Measurements from ENCODE around the gene OTOG.

OTOG gene

GRCh38 chr11:17561526-17561925 lies 14.5 kb downstream of the OTOG start:
- DNase-seq (ENCODE audit: low read depth), result no peak

GRCh38 chr11:17563231-17563646 lies 16.2 kb downstream of the OTOG start:
- DNase-seq (ENCODE audit: low read depth), result no peak

GRCh38 chr11:17563961-17564686 lies 17.1 kb downstream of the OTOG start:
- no peak for DNase-seq (ENCODE audit: low read depth)

GRCh38 chr11:17564687-17565042 lies 17.6 kb downstream of the OTOG start:
- no peak for DNase-seq (ENCODE audit: low read depth)

GRCh38 chr11:17568944-17569343 lies 21.9 kb downstream of the OTOG start:
- DNase-seq (ENCODE audit: low read depth), result no peak

- no peak for DNase-seq (ENCODE audit: low read depth)
Measured at GRCh38 chr11:17570034-17570433, 23.0 kb downstream of the OTOG start.

- no peak for DNase-seq (ENCODE audit: low read depth)
Measured at GRCh38 chr11:17571431-17572358, 24.6 kb downstream of the OTOG start.

- no peak for DNase-seq (ENCODE audit: low read depth)
Measured at GRCh38 chr11:17572359-17572690, 25.3 kb downstream of the OTOG start.

- no peak for DNase-seq (ENCODE audit: low read depth)
Measured at GRCh38 chr11:17572791-17573460, 25.9 kb downstream of the OTOG start.

- no peak for DNase-seq (ENCODE audit: low read depth)
Measured at GRCh38 chr11:17573526-17573925, 26.5 kb downstream of the OTOG start.

GRCh38 chr11:17574141-17575091 lies 27.4 kb downstream of the OTOG start:
- no peak for DNase-seq (ENCODE audit: low read depth)

- DNase-seq (ENCODE audit: low read depth), result no peak
Measured at GRCh38 chr11:17575431-17576425, 28.7 kb downstream of the OTOG start.

GRCh38 chr11:17578296-17578695 lies 31.2 kb downstream of the OTOG start:
- no peak for DNase-seq (ENCODE audit: low read depth)

GRCh38 chr11:17578958-17579357 lies 31.9 kb downstream of the OTOG start:
- DNase-seq (ENCODE audit: low read depth), result no peak

GRCh38 chr11:17579451-17579850 lies 32.4 kb downstream of the OTOG start:
- no peak for DNase-seq (ENCODE audit: low read depth)

GRCh38 chr11:17580271-17580670 lies 33.2 kb downstream of the OTOG start:
- no peak for DNase-seq (ENCODE audit: low read depth)

- no peak for DNase-seq (ENCODE audit: low read depth)
Measured at GRCh38 chr11:17581036-17581731, 34.1 kb downstream of the OTOG start.

GRCh38 chr11:17581732-17582053 lies 34.6 kb downstream of the OTOG start:
- no peak for DNase-seq (ENCODE audit: low read depth)

GRCh38 chr11:17585911-17586695 lies 39.0 kb downstream of the OTOG start:
- DNase-seq (ENCODE audit: low read depth), result no peak

Measured in stimulated activated CD8-positive, alpha-beta memory T cell treated with anti-CD3 and anti-CD28 coated beads, Interleukin-4, amount 100 ng/mL, for 24 hours (primary cell).